ENCODE measurements around the gene ERBB4.

- TF ChIP-seq CTCF (conservative IDR thresholded peaks at IDR 0.05; ENCODE audit: low read length) (no peak), EZH2phosphoT487 (IDR thresholded peaks at IDR 0.05; ENCODE audit: borderline replicate concordance) (no peak)
Measured at GRCh38 chr2:211996857-211997256, 541.7 kb downstream of the ERBB4 start.
